ENCODE data around the gene CD93.

CD93 gene

GRCh38 chr20:23086056-23086566 lies at the start of gene CD93:
Gene CD93 (minus strand): TSS chr20:23086324. CDS start chr20:23086192, 132 bp downstream.
- no peak for DNase-seq

GRCh38 chr20:23133560-23133998 lies 47.5 kb upstream of the CD93 start:
- DNase-seq, result no peak

GRCh38 chr20:23132930-23133559 lies 46.9 kb upstream of the CD93 start:
- no peak for DNase-seq

- DNase-seq, result no peak
Measured at GRCh38 chr20:23132293-23132929, 46.3 kb upstream of the CD93 start.

- no peak for DNase-seq
Measured at GRCh38 chr20:23131766-23132165, 45.6 kb upstream of the CD93 start.

GRCh38 chr20:23130622-23131140 lies 44.6 kb upstream of the CD93 start:
- DNase-seq, result no peak

- no peak for DNase-seq
Measured at GRCh38 chr20:23129891-23130621, 43.9 kb upstream of the CD93 start.

- no peak for DNase-seq
Measured at GRCh38 chr20:23129266-23129665, 43.1 kb upstream of the CD93 start.

GRCh38 chr20:23128461-23129125 lies 42.5 kb upstream of the CD93 start:
- DNase-seq, result no peak

- no peak for DNase-seq
Measured at GRCh38 chr20:23127506-23128279, 41.6 kb upstream of the CD93 start.

GRCh38 chr20:23126281-23127061 lies 40.3 kb upstream of the CD93 start:
- DNase-seq, result no peak

- DNase-seq, result no peak
Measured at GRCh38 chr20:23125625-23126191, 39.6 kb upstream of the CD93 start.

GRCh38 chr20:23125159-23125558 lies 39.0 kb upstream of the CD93 start:
- DNase-seq, result no peak

- no peak for DNase-seq
Measured at GRCh38 chr20:23123886-23124285, 37.8 kb upstream of the CD93 start.

GRCh38 chr20:23122796-23123655 lies 36.9 kb upstream of the CD93 start:
- no peak for DNase-seq

- DNase-seq, result no peak
Measured at GRCh38 chr20:23122321-23122720, 36.2 kb upstream of the CD93 start.

GRCh38 chr20:23121751-23122320 lies 35.7 kb upstream of the CD93 start:
- no peak for DNase-seq

- DNase-seq, result no peak
Measured at GRCh38 chr20:23120936-23121750, 35.0 kb upstream of the CD93 start.

- DNase-seq, result no peak
Measured at GRCh38 chr20:23120261-23120660, 34.1 kb upstream of the CD93 start.
